HG03135 (cell line): Measurements from ENCODE around the gene RPE65.
A peak's percentile ranks its signal among the peaks of the same experiment; 100 is the strongest.
"Not testable (repeated sequence)": the region's sequence is repeated elsewhere in the genome, so short reads cannot be mapped to it uniquely, and the experiment has no call there.

Source experiments
- ATAC-seq: cut with Tn5 transposase; IDR thresholded peaks from one replicate; pipeline ENCODE4 v1.9.1; 2021; ENCODE audit warnings: mild to moderate bottlenecking, moderate library complexity; ENCODE audit not compliant: unreplicated experiment

The RPE65 gene

DNA sequence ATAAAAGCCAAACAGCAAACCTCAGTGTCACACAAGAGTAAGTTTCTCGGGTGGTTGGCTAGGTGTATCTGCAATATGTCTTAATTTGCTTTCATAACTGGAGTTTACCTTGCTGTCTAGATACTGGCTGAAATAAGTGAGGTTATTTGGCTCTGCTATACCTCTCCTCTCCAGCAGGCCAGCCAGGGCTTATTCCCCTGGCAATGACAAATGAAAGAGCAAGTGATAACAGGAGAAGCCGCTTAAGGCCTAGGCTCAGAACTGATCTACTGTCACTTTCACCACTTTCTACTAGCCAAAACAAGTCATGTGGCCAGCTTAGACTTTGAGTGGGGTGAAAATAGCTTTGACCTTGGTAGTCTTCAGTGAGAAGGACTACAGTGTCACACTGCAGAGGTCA is 4.8 kb upstream of the RPE65 start:
- peak; percentile 66 for ATAC-seq

DNA sequence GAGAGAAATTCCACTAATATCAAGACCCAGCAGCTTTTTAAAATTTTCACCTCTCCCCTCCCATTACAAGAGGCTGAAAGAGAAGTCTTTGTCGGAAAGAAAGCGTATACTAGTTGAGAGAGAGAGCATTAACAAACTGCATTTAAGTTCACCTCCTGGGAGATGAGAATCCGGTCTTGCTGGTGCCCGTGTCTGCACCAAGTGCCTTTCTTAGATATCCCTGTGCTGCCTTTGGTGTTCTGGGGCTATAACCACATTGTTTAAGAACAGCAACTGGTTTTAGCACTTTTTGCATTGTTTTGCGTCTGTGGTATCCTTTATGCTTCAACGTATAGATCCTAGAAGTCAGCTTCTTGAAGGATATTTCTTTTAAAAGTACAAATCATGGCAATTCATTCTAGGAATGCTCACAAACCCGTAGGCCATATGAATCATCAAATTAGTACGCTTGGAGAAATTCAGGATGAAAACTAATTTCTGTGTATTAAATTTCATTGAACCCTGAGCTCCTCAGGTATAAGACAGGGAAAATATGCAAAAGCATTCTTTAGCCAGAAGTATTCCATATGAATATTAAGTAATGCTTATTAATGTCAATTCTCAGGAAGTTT is 3.4 kb upstream of the RPE65 start:
- no peak for ATAC-seq

GRCh38 chr1:68448365-68448764 is 1.4 kb downstream of the RPE65 start:
- ATAC-seq, result no peak

- no peak for ATAC-seq
Observed at GRCh38 chr1:68445709-68446108, 4.0 kb downstream of the RPE65 start.

DNA sequence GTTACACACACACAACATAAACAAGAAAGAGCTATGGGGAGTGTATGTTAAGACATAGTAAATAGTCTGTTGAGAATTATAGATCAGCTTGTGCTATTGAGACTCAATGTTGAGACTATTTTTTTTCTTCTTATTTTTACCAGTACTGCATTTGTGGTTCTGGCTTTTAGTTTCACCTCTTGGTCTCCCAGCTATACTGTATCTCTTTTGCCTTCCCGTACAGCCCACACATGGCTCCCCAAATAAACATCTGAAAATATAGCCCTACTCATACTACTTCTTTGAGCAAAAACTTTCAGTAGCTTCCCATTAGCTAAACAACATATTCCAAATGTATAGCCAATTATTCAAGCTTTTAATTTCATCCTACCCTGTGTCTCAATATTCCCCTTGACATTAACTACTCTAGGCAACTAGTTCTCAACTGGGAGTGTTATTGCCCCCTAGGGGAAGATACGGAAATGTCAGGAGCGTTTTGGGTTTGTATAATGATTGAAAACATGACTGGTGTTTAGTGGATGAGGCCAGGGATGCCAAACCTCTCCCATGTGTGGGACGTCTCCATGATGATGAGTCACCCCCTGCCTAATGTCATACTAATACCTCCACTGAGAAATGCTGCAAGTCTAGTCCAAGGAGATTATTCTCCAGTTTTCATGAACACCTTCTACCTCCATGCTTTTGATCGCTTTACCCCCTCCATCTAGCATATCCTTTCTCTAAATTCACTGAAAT is 6.8 kb downstream of the RPE65 start:
- ATAC-seq, result peak; percentile 77

- no peak for ATAC-seq
Observed at GRCh38 chr1:68442006-68442405, 7.7 kb downstream of the RPE65 start.

DNA sequence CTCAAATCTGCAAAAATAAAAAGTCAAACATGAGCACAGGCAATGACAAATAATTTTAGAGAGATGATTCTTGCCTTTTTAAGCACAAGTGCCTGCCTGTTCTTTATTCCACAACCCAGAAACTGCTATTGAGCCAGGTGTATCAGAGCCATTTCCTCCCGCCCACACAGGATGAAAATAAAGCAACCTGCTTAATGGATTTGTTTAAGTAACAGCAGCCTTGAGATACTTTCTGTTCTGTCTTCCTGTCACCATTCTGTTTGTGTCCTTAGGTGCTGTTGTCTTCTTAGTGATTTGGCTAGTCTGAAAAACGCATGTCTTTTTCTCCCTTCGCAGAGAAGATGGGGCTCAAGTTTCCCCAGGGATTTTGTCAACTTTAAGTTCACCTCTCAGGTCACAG is 11.4 kb downstream of the RPE65 start:
- ATAC-seq, result no peak

DNA sequence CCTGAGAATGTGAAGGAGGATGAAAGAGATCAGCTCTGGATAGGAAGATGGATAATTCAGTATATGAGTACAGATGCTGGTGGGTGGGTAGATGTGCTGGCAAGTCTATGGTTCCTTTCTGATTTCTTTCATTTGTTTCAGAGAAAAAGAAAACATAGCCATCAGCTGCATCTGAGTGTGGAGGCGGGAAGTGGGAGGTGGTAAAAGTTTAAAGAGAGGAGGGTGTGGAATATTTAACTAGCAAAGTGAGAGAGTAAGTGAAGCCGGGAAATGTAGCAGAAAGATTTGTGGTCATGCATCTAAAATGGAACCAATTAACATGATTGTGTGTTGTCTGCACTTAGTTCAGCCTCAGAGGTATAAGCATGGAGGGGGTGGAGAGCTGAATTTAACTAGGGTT is 16.4 kb downstream of the RPE65 start:
- ATAC-seq, result no peak

GRCh38 chr1:68431076-68431475 is 18.7 kb downstream of the RPE65 start:
- no peak for ATAC-seq

GRCh38 chr1:68429233-68429808 is 20.4 kb downstream of the RPE65 start:
- no peak for ATAC-seq

DNA sequence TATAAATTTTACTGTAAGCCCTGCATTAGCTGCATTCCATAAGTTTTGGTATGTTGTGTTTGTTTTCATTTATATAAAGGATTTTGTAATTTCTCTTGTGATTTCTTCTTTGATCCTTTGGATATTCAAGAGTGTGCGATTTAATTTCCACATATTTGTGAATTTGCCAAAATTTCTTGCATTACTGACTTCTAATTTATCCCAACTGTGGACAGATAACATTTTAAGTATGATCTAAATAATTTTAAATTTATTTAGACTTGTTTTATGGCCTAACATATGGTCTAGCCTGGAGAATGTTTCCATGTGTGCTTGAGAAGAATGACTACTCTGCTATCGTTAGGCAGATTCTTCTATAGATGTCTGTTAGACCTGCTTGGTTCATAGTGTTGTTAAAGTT is 23.2 kb downstream of the RPE65 start:
- no peak for ATAC-seq

DNA sequence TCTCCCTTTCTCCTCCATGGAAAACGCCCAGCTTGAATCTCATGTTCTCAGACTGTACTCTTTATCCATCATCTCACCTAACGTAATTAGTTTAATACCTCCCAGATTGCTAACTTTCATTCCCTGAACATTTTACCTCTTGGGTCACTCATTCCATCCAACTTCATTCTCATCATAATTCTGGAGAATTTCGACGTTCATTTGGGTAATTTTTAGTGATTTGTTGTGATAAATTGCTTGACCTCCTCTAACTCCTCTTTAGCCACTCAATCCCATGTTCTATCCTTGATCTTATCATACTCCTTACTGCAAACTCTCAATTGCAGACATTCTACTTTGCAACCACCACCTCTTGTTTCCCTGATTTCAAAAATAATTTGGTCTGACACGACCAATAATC is 28.4 kb downstream of the RPE65 start:
- ATAC-seq, result no peak

DNA sequence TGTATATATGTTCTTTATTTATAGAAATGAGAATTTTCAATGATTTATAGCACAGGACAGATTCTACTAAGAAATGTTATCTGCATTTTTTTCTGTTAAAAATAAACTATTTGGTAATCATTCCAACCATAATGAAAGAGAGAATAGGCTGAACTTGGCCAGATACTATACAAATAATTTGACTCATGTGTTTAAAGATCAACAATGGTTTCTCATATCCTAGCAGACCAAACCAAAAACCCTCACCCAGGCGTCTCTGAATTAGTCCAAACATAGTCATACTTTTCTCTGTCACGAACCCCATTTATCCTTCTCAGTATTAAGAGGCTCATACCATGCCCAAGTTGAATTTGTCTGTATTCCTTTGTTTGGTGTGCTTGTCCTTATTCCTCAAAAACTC is 40.3 kb downstream of the RPE65 start:
- no peak for ATAC-seq

GRCh38 chr1:68401506-68401905 is 48.2 kb downstream of the RPE65 start:
- no peak for ATAC-seq

GRCh38 chr1:68395575-68395974 is 54.2 kb downstream of the RPE65 start:
- not testable (repeated sequence) for ATAC-seq

GRCh38 chr1:68392474-68392873 is 57.3 kb downstream of the RPE65 start:
- not testable (repeated sequence) for ATAC-seq

DNA sequence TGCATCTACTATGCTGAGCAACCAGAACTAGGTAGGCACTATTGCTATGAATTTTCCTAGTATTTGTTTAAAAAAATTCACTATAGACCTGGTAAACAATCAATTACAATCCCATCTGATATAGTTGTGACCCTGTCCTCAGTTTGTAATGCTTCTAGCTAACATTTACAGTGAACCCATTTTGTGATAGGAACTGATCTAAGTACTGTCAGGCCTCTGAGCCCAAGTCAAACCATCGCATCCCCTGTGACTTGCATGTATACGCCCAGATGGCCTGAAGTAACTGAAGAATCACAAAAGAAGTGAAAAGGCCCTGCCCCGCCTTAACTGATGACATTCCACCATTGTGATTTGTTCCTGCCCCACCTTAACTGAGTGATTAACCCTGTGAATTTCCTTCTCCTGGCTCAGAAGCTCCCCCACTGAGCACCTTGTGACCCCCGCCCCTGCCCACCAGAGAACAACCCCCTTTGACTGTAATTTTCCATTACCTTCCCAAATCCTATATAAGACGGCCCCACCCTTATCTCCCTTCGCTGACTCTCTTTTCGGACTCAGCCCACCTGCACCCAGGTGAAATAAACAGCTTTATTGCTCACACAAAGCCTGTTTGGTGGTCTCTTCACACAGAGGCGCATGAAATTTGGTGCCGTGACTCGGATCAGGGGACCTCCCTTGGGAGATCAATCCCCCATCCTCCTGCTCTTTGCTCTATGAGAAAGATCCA is 63.8 kb downstream of the RPE65 start:
- not testable (repeated sequence) for ATAC-seq

GRCh38 chr1:68384872-68385411 is 64.8 kb downstream of the RPE65 start:
- ATAC-seq, result no peak

DNA sequence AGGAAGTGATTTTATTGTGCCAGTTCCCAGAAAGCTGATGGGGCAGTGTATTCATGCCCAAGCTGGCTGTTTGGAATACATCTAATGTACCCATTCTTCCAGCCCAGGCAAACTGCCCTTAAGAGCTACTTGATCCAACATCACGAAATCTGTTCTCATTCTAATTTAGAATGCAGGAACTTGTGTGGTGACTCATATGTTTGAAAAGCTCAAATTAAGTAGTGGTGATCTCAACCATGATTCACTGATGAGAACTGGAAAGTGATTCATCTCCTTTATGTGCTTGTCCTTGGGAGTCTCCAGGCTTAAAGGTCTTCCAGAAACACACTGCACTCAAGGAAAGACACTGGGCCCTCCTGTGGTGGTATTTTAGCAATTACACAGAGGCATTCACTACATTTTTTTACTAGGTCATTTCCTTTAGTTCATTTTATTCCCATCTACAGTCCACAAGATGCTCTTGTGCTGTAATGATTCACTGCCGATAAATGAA is 65.4 kb downstream of the RPE65 start:
- ATAC-seq, result no peak

GRCh38 chr1:68383092-68383491 is 66.7 kb downstream of the RPE65 start:
- ATAC-seq, result no peak

- no peak for ATAC-seq
Observed at GRCh38 chr1:68379085-68379478, 70.7 kb downstream of the RPE65 start.
